ENCODE results near the gene CADPS.

GRCh38 chr3:62602987-62603386 lies 272.2 kb downstream of the CADPS start:
- no peak for TF ChIP-seq POLR2AphosphoS5 (IDR thresholded peaks at IDR 0.05; ENCODE audit: low read depth, low read length)
- no peak for TF ChIP-seq REST (IDR thresholded peaks at IDR 0.05; ENCODE audit: insufficient read depth in 1 of 2, low read depth in 2 of 2, low read length in 2 of 2)
- no peak for TF ChIP-seq TAF1 (IDR thresholded peaks at IDR 0.05; ENCODE audit: borderline replicate concordance, insufficient read depth, low read length)
- TF ChIP-seq SIN3A (IDR thresholded peaks at IDR 0.05; ENCODE audit: borderline replicate concordance, insufficient read depth, low read length), result no peak
- TF ChIP-seq FOXP2 (optimal IDR thresholded peaks at IDR 0.05; ENCODE audit: borderline replicate concordance, extremely low read depth, extremely low read length, insufficient read depth), result no peak

All from PFSK-1 (cell line).